ENCODE measurements around the gene BACE1-AS. TPM values are rescaled to one million over a fixed set of nuclear protein-coding genes. Genes with fewer than 3 reads are reported as not detected.

Gene BACE1-AS
- total and polyA plus RNA-seq, 2 of the 8 experiments (the other 6 are each of a cell fraction or from before 2014, with no cell fraction given) = 14.9 to 17.4 TPM

DNA sequence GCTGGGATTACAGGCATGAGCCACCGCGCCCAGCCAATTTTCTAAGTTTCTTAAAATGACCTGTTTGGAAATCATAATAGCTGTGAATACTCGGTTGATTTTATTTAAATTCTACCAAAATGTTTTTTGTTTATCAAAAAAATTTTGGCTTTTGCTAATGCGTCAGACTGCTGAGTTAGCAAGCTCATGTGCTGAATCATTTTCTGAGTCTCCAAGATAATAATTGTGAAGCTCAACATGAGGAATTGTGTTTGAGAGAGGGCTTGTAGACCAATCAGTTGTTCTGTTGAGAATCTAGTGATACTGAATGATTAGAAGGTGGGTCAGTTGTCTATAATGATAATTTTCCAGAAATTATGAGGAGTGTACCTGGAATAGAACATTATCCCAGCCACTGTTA is 42.8 kb upstream of the BACE1-AS start:
- POLR2A ChIA-PET (ENCODE audit: partially characterized antibody) = interaction anchor here (0.8 kb wide), 1 partner anchor 48 kb away, joined by 3 read pairs; no protein-coding TSS in a partner anchor
- Histone ChIP-seq H3K56ac (replicated peaks; ENCODE audit: insufficient read length, low read depth, low read length) (no peak overlapping the region), H2AFZ (ENCODE audit: low read length) (no peak overlapping the region), H3K79me1 (ENCODE audit: low read depth, low read length) (no peaks in the 10 kb centered on the region), H2BK120ac (replicated peaks; ENCODE audit: low read depth, low read length) (no peak overlapping the region), H3K4me3 (ENCODE audit: extremely low read depth in 1 of 4, insufficient read depth in 2 of 4, low read depth in 3 of 4, low read length in 4 of 4) (no peak overlapping the region), H3K4me1 (replicated peaks in 1 of 4; ENCODE audit: control insufficient read depth in 3 of 4, insufficient read depth in 4 of 4, low read length in 3 of 4) (no peaks in the 10 kb centered on the region), H3K4me2 (ENCODE audit: insufficient read depth in 1 of 2, low read depth in 2 of 2, low read length in 2 of 2) (no peak overlapping the region), H2BK15ac (ENCODE audit: low read length) (no peak overlapping the region), H4K20me1 (replicated peaks in 1 of 2; ENCODE audit: control insufficient read depth in 1 of 2, insufficient read depth in 2 of 2, low read length in 2 of 2) (no peaks in the 10 kb centered on the region), H3K18ac (ENCODE audit: extremely low read depth, low read length) (no peak overlapping the region), H3K14ac (ENCODE audit: insufficient read length) (no peak overlapping the region), H2BK12ac (ENCODE audit: low read depth, low read length) (no peak overlapping the region), H4K91ac (replicated peaks; ENCODE audit: insufficient read length, low read length) (no peak overlapping the region), H2BK20ac (ENCODE audit: low read length) (no peak overlapping the region), H3K23ac (ENCODE audit: insufficient read length) (no peak overlapping the region), H3K9ac (replicated peaks in 1 of 4; ENCODE audit: extremely low read depth in 1 of 4, low read depth in 3 of 4, low read length in 3 of 4) (no peak overlapping the region), H2BK5ac (ENCODE audit: low read depth, low read length) (no peak overlapping the region), H3K27ac (ENCODE audit: low read depth, low read length) (no peak overlapping the region), H2AK5ac (ENCODE audit: low read depth, low read length) (no peak overlapping the region), H3K9me3 (ENCODE audit: insufficient read depth in 2 of 2, low read depth in 1 of 2, low read length in 1 of 2) (no peaks in the 10 kb centered on the region), H4K5ac (ENCODE audit: insufficient read length, low read depth, low read length) (no peak overlapping the region), H3K79me2 (ENCODE audit: control insufficient read depth in 1 of 2, insufficient read depth in 2 of 2, low read length in 2 of 2) (no peaks in the 10 kb centered on the region), H3K4ac (replicated peaks; ENCODE audit: insufficient read length, low read depth, low read length) (no peak overlapping the region), H3K23me2 (ENCODE audit: low read depth, low read length) (no peaks in the 10 kb centered on the region), H3K27me3 (replicated peaks in 1 of 4; ENCODE audit: control insufficient read depth in 3 of 4, extremely low read depth in 1 of 4, insufficient read depth in 3 of 4, low read length in 3 of 4) (no peaks in the 10 kb centered on the region), H3K36me3 (ENCODE audit: control insufficient read depth in 2 of 4, insufficient read depth in 4 of 4, low read length in 3 of 4) (peaks cover 9 to 58% (median 36%) of the 10 kb centered on the region in 4 experiments; a peak in 7 of 8 replicates), H4K8ac (ENCODE audit: extremely low read depth, insufficient read depth, low read length) (no peak overlapping the region)
- DNase-seq (ENCODE audit: low read depth in 1 of 2, low spot score in 2 of 2) (no peak), FAIRE-seq (no peak)
- CTCF ChIA-PET (ENCODE audit: partially characterized antibody) = interaction anchor here (0.6 to 1.8 kb wide), 5 partner anchors 9 to 1924 kb away, joined by 3 to 6 read pairs (median 4); no protein-coding TSS in a partner anchor
- TF ChIP-seq PHF8 (conservative IDR thresholded peaks at IDR 0.05; ENCODE audit: low read depth, low read length) = no peak
- no peak for TF ChIP-seq SIRT6 (IDR thresholded peaks at IDR 0.05; ENCODE audit: low read length)
- 91% methylated on average over 4 of the region's 4 CpGs; no CpG with 5 or more reads in 1 of the 2 experiments for WGBS, 2 experiments (ENCODE audit: extremely low coverage in 1 of 2, insufficient coverage in 1 of 2, insufficient read length in 1 of 2, insufficient replicate concordance in 2 of 2, low coverage in 1 of 2, low lambda C conversion rate in 2 of 2, missing lambda C conversion rate in 1 of 2)
